Measurements from ENCODE around the gene RELB. TPM values are rescaled to one million over a fixed set of nuclear protein-coding genes. Genes with fewer than 3 reads are reported as not detected.

The RELB gene
- total and polyA plus RNA-seq, 9 of the 15 experiments (the other 6 are each of a cell fraction or from before 2014, with no cell fraction given), result 0.15 to 1.1 (median 0.28) TPM; not detected in 2

DNA sequence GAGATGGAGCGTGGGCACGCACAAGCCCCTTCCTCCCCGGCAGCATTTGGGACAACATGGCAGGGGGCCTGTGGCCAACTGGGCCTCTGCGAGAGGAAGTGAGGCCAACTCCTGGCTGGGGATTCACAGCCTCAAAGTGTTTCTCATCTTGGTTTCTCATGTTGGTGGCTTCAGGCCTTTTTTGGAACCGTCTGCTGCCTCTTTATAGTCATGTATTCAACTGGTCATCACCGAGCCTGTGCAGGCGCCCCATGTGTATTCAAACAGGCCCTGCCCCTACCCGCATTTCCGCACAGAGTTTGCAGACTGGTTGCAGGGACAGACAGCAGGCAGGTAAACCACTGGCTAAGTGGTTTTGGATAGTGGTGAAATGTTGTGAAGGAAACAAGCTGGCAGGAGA, 17.3 kb upstream of the RELB start:
- no peak overlapping the region for H3K9ac ChIP-seq (ENCODE audit: insufficient read depth in 1 of 2, low read depth in 2 of 2, low read length in 2 of 2)
- FAIRE-seq (no peak), ATAC-seq (no peak), DNase-seq (ENCODE audit: extremely low read depth in 1 of 4, low spot score in 3 of 4) (no peak)
- in situ Hi-C loops (cut with MboI), result no loop called here
- TF ChIP-seq MCM5 (IDR thresholded peaks at IDR 0.05; ENCODE audit: low read depth) (no peak), RUNX1 (IDR thresholded peaks at IDR 0.05; ENCODE audit: low read depth) (no peak), RFX1 (IDR thresholded peaks at IDR 0.05) (no peak), PRMT5 (CRISPR knock-in tag; IDR thresholded peaks at IDR 0.05) (no peak), ELF4 (CRISPR knock-in tag; IDR thresholded peaks at IDR 0.05) (no peak)
- TF ChIP-seq, protein P1, sequence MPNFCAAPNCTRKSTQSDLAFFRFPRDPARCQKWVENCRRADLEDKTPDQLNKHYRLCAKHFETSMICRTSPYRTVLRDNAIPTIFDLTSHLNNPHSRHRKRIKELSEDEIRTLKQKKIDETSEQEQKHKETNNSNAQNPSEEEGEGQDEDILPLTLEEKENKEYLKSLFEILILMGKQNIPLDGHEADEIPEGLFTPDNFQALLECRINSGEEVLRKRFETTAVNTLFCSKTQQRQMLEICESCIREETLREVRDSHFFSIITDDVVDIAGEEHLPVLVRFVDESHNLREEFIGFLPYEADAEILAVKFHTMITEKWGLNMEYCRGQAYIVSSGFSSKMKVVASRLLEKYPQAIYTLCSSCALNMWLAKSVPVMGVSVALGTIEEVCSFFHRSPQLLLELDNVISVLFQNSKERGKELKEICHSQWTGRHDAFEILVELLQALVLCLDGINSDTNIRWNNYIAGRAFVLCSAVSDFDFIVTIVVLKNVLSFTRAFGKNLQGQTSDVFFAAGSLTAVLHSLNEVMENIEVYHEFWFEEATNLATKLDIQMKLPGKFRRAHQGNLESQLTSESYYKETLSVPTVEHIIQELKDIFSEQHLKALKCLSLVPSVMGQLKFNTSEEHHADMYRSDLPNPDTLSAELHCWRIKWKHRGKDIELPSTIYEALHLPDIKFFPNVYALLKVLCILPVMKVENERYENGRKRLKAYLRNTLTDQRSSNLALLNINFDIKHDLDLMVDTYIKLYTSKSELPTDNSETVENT (CRISPR knock-in tag; IDR thresholded peaks at IDR 0.05), result no peak
- H2AFZ ChIP-seq (ENCODE audit: low read depth, low read length), result no peak overlapping the region
- ChIA-PET CTCF (ENCODE audit: low intra/inter-chr PET ratio) (no interaction called here), POLR2A (no interaction called here)
- H3K9me1 ChIP-seq (ENCODE audit: control insufficient read depth, insufficient read depth, low read length), result no peaks in the 10 kb centered on the region
- no peaks in the 10 kb centered on the region; the same call in 1 of the 2 replicates for H4K20me1 ChIP-seq (replicated peaks; ENCODE audit: control insufficient read depth, insufficient read depth, low read length)
- no peaks in the 10 kb centered on the region for H3K79me2 ChIP-seq (ENCODE audit: control insufficient read depth, insufficient read depth, low read length)
- no peak overlapping the region for H3K4me2 ChIP-seq (ENCODE audit: insufficient read depth, low read length)
- WGBS (ENCODE audit: insufficient coverage, low coverage, missing lambda C conversion rate), result 86% methylated on average over 7 of the region's 9 CpGs
- BruUV-seq (replicated peaks), result no TSS peak
- H3K36me3 ChIP-seq (ENCODE audit: control insufficient read depth, insufficient read depth, low read length), result peaks cover 75% of the 10 kb centered on the region; the same call in 2 of the 3 replicates
- H3K27ac ChIP-seq (ENCODE audit: extremely low read depth, low read depth, low read length), result no peak overlapping the region
- H3K9me3 ChIP-seq (replicated peaks; ENCODE audit: control insufficient read depth, insufficient read depth, low read depth, low read length), result no peaks in the 10 kb centered on the region
- no peaks in the 10 kb centered on the region for H3K27me3 ChIP-seq (ENCODE audit: control insufficient read depth in 2 of 2, insufficient read depth in 2 of 2, low read length in 2 of 2)
- intact Hi-C loops (cut with micrococcal nuclease), result no loop called here
- 0 out of 5 replicates have a peak, but pooled peaks cover 0 to under 1% of the 10 kb centered on the region in 2 experiments for H3K4me1 ChIP-seq (replicated peaks in 1 of 2; ENCODE audit: control insufficient read depth in 2 of 2, insufficient read depth in 2 of 2, low read length in 2 of 2)
- no peak overlapping the region for H3K4me3 ChIP-seq

Data from K562 (cell line).